ENCODE measurements around the gene GNAQ. TPM values are rescaled to one million over a fixed set of nuclear protein-coding genes. Genes with fewer than 3 reads are reported as not detected.

Gene GNAQ
- total and polyA plus RNA-seq, 2 experiments from 2014 or later = 21.1 to 43.1 TPM

DNA sequence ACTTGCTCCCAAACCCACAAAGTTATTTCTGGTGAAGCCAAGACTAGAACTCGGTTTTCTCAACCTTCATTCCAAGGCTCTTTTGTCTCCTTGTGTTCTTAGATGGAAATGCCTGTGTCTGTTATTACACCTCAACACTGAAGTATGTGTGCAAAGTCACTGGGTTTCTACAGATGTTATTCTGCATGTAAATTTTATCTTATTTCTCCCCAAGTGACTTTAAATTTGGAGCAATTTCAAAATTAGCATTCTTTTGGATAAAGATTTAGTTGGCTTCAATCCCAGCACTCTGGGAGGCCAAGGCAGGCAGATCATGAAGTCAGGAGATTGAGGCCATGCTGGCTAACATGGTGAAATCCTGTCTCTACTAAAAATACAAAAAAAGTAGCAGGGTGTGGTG lies 279.1 kb downstream of the GNAQ start (continued):
- TF ChIP-seq, protein P1, sequence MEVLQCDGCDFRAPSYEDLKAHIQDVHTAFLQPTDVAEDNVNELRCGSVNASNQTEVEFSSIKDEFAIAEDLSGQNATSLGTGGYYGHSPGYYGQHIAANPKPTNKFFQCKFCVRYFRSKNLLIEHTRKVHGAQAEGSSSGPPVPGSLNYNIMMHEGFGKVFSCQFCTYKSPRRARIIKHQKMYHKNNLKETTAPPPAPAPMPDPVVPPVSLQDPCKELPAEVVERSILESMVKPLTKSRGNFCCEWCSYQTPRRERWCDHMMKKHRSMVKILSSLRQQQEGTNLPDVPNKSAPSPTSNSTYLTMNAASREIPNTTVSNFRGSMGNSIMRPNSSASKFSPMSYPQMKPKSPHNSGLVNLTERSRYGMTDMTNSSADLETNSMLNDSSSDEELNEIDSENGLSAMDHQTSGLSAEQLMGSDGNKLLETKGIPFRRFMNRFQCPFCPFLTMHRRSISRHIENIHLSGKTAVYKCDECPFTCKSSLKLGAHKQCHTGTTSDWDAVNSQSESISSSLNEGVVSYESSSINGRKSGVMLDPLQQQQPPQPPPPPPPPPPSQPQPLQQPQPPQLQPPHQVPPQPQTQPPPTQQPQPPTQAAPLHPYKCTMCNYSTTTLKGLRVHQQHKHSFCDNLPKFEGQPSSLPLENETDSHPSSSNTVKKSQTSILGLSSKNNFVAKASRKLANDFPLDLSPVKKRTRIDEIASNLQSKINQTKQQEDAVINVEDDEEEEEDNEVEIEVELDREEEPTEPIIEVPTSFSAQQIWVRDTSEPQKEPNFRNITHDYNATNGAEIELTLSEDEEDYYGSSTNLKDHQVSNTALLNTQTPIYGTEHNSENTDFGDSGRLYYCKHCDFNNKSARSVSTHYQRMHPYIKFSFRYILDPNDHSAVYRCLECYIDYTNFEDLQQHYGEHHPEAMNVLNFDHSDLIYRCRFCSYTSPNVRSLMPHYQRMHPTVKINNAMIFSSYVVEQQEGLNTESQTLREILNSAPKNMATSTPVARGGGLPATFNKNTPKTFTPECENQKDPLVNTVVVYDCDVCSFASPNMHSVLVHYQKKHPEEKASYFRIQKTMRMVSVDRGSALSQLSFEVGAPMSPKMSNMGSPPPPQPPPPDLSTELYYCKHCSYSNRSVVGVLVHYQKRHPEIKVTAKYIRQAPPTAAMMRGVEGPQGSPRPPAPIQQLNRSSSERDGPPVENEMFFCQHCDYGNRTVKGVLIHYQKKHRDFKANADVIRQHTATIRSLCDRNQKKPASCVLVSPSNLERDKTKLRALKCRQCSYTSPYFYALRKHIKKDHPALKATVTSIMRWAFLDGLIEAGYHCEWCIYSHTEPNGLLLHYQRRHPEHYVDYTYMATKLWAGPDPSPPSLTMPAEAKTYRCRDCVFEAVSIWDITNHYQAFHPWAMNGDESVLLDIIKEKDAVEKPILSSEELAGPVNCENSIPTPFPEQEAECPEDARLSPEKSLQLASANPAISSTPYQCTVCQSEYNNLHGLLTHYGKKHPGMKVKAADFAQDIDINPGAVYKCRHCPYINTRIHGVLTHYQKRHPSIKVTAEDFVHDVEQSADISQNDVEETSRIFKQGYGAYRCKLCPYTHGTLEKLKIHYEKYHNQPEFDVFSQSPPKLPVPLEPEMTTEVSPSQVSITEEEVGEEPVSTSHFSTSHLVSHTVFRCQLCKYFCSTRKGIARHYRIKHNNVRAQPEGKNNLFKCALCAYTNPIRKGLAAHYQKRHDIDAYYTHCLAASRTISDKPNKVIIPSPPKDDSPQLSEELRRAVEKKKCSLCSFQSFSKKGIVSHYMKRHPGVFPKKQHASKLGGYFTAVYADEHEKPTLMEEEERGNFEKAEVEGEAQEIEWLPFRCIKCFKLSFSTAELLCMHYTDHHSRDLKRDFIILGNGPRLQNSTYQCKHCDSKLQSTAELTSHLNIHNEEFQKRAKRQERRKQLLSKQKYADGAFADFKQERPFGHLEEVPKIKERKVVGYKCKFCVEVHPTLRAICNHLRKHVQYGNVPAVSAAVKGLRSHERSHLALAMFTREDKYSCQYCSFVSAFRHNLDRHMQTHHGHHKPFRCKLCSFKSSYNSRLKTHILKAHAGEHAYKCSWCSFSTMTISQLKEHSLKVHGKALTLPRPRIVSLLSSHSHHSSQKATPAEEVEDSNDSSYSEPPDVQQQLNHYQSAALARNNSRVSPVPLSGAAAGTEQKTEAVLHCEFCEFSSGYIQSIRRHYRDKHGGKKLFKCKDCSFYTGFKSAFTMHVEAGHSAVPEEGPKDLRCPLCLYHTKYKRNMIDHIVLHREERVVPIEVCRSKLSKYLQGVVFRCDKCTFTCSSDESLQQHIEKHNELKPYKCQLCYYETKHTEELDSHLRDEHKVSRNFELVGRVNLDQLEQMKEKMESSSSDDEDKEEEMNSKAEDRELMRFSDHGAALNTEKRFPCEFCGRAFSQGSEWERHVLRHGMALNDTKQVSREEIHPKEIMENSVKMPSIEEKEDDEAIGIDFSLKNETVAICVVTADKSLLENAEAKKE (CRISPR knock-in tag; IDR thresholded peaks at IDR 0.05) = no peak
- TF ChIP-seq, protein P2, sequence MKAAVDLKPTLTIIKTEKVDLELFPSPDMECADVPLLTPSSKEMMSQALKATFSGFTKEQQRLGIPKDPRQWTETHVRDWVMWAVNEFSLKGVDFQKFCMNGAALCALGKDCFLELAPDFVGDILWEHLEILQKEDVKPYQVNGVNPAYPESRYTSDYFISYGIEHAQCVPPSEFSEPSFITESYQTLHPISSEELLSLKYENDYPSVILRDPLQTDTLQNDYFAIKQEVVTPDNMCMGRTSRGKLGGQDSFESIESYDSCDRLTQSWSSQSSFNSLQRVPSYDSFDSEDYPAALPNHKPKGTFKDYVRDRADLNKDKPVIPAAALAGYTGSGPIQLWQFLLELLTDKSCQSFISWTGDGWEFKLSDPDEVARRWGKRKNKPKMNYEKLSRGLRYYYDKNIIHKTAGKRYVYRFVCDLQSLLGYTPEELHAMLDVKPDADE (IDR thresholded peaks at IDR 0.05) = no peak
- TF ChIP-seq, protein P3, sequence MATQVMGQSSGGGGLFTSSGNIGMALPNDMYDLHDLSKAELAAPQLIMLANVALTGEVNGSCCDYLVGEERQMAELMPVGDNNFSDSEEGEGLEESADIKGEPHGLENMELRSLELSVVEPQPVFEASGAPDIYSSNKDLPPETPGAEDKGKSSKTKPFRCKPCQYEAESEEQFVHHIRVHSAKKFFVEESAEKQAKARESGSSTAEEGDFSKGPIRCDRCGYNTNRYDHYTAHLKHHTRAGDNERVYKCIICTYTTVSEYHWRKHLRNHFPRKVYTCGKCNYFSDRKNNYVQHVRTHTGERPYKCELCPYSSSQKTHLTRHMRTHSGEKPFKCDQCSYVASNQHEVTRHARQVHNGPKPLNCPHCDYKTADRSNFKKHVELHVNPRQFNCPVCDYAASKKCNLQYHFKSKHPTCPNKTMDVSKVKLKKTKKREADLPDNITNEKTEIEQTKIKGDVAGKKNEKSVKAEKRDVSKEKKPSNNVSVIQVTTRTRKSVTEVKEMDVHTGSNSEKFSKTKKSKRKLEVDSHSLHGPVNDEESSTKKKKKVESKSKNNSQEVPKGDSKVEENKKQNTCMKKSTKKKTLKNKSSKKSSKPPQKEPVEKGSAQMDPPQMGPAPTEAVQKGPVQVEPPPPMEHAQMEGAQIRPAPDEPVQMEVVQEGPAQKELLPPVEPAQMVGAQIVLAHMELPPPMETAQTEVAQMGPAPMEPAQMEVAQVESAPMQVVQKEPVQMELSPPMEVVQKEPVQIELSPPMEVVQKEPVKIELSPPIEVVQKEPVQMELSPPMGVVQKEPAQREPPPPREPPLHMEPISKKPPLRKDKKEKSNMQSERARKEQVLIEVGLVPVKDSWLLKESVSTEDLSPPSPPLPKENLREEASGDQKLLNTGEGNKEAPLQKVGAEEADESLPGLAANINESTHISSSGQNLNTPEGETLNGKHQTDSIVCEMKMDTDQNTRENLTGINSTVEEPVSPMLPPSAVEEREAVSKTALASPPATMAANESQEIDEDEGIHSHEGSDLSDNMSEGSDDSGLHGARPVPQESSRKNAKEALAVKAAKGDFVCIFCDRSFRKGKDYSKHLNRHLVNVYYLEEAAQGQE (IDR thresholded peaks at IDR 0.05; ENCODE audit: unreplicated experiment) = no peak
- no peak for TF ChIP-seq ZNF331 (CRISPR knock-in tag; IDR thresholded peaks at IDR 0.05; ENCODE audit: low read depth)
